DMS79 (cell line): ENCODE data around the gene ZNF322.
"Not testable (repeated sequence)": the region's sequence is repeated elsewhere in the genome, so short reads cannot be mapped to it uniquely, and the experiment has no call there.

ENCODE experiments used
- DNase-seq: peaks from one replicate; lab custom pipeline; 2025; lab: John Stamatoyannopoulos, UW

The ZNF322 gene

GRCh38 chr6:26659042-26659999 is at the start of gene ZNF322:
Gene ZNF322 (minus strand): TSS chr6:26659746. CDS start chr6:26638553, 21,193 bp downstream.
- DNase-seq: peak; percentile 65

GRCh38 chr6:26705780-26706179 is 46.2 kb upstream of the ZNF322 start:
- DNase-seq: not testable (repeated sequence)

- DNase-seq: not testable (repeated sequence)
Observed at GRCh38 chr6:26705352-26705751, 45.8 kb upstream of the ZNF322 start.

- DNase-seq: not testable (repeated sequence)
Observed at GRCh38 chr6:26701023-26701747, 41.6 kb upstream of the ZNF322 start.

GRCh38 chr6:26697496-26697895 is 38.0 kb upstream of the ZNF322 start:
- not testable (repeated sequence) for DNase-seq

GRCh38 chr6:26689324-26689947 is 29.9 kb upstream of the ZNF322 start:
- not testable (repeated sequence) for DNase-seq

GRCh38 chr6:26682435-26683042 is 23.0 kb upstream of the ZNF322 start:
- DNase-seq: not testable (repeated sequence)

- DNase-seq: not testable (repeated sequence)
Observed at GRCh38 chr6:26673287-26673686, 13.7 kb upstream of the ZNF322 start.

- not testable (repeated sequence) for DNase-seq
Observed at GRCh38 chr6:26670558-26670957, 11.0 kb upstream of the ZNF322 start.

- DNase-seq: not testable (repeated sequence)
Observed at GRCh38 chr6:26670003-26670402, 10.5 kb upstream of the ZNF322 start.

GRCh38 chr6:26660000-26660361 is 435 bp upstream of the ZNF322 start:
- DNase-seq: no peak

GRCh38 chr6:26657256-26657655 is 2.3 kb downstream of the ZNF322 start:
- no peak for DNase-seq

GRCh38 chr6:26653007-26653406 is 6.5 kb downstream of the ZNF322 start:
- DNase-seq: no peak

GRCh38 chr6:26651133-26651781 is 8.3 kb downstream of the ZNF322 start:
- no peak for DNase-seq

- no peak for DNase-seq
Observed at GRCh38 chr6:26646074-26646473, 13.5 kb downstream of the ZNF322 start.

- DNase-seq: no peak
Observed at GRCh38 chr6:26640806-26641205, 18.7 kb downstream of the ZNF322 start.

- no peak for DNase-seq
Observed at GRCh38 chr6:26629359-26629758, 30.2 kb downstream of the ZNF322 start.

- no peak for DNase-seq
Observed at GRCh38 chr6:26627843-26628242, 31.7 kb downstream of the ZNF322 start.

GRCh38 chr6:26624557-26624956 is 35.0 kb downstream of the ZNF322 start:
- DNase-seq: no peak

- DNase-seq: no peak
Observed at GRCh38 chr6:26623339-26623859, 36.1 kb downstream of the ZNF322 start.
